ENCODE data around the gene MCTP1.

Gene MCTP1

GRCh38 chr5:95059636-95060035, 225.3 kb downstream of the MCTP1 start:
- H3K27ac ChIP-seq, result no peak overlapping the region
- TF ChIP-seq ZFX (IDR thresholded peaks at IDR 0.05; ENCODE audit: borderline replicate concordance) (no peak), CTCF (IDR thresholded peaks at IDR 0.05) (no peak)

- TF ChIP-seq CTCF (IDR thresholded peaks at IDR 0.05) (no peak), ZFX (IDR thresholded peaks at IDR 0.05; ENCODE audit: borderline replicate concordance) (no peak)
- no peak overlapping the region for H3K27ac ChIP-seq
Observed at GRCh38 chr5:95057615-95058014, 227.3 kb downstream of the MCTP1 start.

GRCh38 chr5:95053253-95053652, 231.6 kb downstream of the MCTP1 start:
- no peak overlapping the region for H3K27ac ChIP-seq
- TF ChIP-seq ZFX (IDR thresholded peaks at IDR 0.05; ENCODE audit: borderline replicate concordance), result no peak
- TF ChIP-seq CTCF (IDR thresholded peaks at IDR 0.05), result no peak

GRCh38 chr5:95050708-95051107, 234.2 kb downstream of the MCTP1 start:
- TF ChIP-seq ZFX (IDR thresholded peaks at IDR 0.05; ENCODE audit: borderline replicate concordance) (no peak), CTCF (IDR thresholded peaks at IDR 0.05) (no peak)
- H3K27ac ChIP-seq, result no peak overlapping the region

GRCh38 chr5:95048628-95049027, 236.3 kb downstream of the MCTP1 start:
- no peak for TF ChIP-seq ZFX (IDR thresholded peaks at IDR 0.05; ENCODE audit: borderline replicate concordance)
- no peak for TF ChIP-seq CTCF (IDR thresholded peaks at IDR 0.05)
- no peak overlapping the region for H3K27ac ChIP-seq

GRCh38 chr5:95045181-95045965, 239.5 kb downstream of the MCTP1 start:
- TF ChIP-seq CTCF (IDR thresholded peaks at IDR 0.05) (no peak), ZFX (IDR thresholded peaks at IDR 0.05; ENCODE audit: borderline replicate concordance) (no peak)
- no peak overlapping the region for H3K27ac ChIP-seq

GRCh38 chr5:95044096-95044495, 240.8 kb downstream of the MCTP1 start:
- TF ChIP-seq ZFX (IDR thresholded peaks at IDR 0.05; ENCODE audit: borderline replicate concordance) (no peak), CTCF (IDR thresholded peaks at IDR 0.05) (no peak)
- no peak overlapping the region for H3K27ac ChIP-seq
